ENCODE results near the gene SMAD7.

SMAD7 gene

DNA sequence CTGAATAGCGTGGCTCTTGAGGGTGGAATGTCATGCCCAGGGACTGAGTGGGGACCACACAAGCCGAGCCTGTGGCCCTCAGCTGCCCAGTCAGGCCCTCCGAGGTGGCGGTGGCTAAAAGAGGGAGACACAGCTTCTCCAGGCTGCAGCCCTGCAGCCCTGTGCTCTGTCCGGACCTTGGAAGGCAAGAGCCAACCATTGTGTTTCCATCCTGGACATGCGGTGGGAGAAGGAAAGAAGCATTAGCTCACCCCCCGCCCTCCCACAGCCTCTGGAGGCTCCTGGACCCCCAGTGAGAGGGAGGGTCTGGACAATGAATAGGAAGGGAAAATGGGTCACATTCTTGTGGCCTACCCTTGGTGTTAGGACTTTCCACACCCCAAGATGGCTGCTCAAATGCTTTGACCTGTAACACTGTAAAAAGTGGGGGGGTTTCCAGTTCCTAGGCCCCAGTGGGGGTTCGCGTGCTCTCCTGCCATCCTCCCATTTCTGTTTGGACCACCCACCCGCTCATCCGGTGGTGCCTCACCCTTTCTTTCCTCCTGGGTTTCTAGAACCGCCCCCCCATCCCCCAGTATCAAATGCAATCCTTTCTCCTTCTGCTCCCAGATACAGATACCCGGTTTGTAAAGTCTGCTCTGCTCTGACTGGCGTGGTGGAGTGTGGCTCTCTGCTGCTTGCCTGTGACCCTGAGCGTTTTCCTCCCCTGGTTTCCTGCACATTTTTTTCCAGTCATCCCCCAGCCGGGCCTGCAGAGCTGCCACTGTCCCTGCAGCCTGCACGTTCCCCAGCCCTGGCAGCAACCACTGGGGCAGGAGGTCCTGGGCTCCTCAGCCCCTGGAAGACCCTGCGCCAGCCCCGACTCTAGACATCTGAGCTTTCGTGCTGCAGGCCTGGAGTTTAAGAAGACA is 36.3 kb upstream of the SMAD7 start:
- no peak for DNase-seq

- no peak for DNase-seq
Measured at GRCh38 chr18:48985161-48985560, 34.4 kb upstream of the SMAD7 start.

DNA sequence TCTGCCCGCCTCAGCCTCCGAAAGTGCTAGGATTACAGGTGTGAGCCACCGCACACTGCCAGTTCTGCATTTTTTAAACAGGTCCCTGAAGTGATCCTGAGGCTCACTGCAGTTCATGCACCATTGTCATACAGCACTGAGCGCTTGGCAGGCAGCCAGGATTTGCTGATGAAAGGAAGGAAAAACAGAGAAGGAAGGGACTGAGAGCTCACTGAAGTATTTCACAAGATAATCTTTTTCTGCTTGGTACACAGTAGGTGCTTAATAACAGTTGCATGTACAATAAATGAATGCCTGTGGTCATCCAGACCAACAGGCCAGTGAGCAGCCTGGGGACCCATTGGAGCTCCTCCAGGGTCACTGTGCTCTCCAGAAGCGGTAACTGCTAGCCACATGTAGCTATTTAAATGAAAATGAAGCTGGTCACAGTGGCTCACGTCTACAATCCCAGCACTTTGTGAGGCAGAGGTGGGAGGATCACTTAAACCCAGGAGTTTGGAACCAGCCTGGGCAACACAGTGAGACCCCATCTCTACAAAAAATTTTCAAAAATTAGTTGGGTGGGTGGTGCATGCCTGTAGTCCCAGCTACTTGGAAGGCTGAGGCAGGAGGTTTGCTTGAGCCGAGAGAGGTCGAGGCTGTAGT is 33.1 kb upstream of the SMAD7 start:
- DNase-seq = peak; percentile 8

GRCh38 chr18:48982266-48982665 is 31.5 kb upstream of the SMAD7 start:
- DNase-seq = no peak

GRCh38 chr18:48979944-48980890 is 29.5 kb upstream of the SMAD7 start:
- DNase-seq = no peak

- DNase-seq = no peak
Measured at GRCh38 chr18:48977914-48978313, 27.1 kb upstream of the SMAD7 start.

GRCh38 chr18:48975817-48976649 is 25.3 kb upstream of the SMAD7 start:
- peak; percentile 80 for DNase-seq

GRCh38 chr18:48975120-48975816 is 24.5 kb upstream of the SMAD7 start:
- no peak for DNase-seq

GRCh38 chr18:48974304-48975119 is 23.7 kb upstream of the SMAD7 start:
- DNase-seq = no peak

DNA sequence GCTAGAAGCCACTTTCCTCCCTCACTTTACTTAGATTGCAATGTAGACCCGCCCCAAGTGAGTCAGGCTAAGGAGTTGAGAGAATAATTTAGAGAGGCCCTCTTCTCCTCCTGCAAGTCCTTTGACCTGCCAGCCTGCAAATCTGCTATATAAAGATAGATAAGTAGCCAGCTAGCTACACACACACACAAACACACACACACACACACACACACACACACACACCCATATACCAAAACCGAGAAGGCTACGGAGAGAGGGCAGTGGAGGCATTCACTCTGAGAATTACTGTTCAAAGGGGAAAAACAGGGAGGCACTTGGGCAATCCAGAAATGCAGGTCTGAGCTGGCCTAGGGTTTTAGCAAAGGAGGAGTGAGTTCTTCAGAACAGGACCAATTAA is 23.0 kb upstream of the SMAD7 start:
- no peak for DNase-seq

DNA sequence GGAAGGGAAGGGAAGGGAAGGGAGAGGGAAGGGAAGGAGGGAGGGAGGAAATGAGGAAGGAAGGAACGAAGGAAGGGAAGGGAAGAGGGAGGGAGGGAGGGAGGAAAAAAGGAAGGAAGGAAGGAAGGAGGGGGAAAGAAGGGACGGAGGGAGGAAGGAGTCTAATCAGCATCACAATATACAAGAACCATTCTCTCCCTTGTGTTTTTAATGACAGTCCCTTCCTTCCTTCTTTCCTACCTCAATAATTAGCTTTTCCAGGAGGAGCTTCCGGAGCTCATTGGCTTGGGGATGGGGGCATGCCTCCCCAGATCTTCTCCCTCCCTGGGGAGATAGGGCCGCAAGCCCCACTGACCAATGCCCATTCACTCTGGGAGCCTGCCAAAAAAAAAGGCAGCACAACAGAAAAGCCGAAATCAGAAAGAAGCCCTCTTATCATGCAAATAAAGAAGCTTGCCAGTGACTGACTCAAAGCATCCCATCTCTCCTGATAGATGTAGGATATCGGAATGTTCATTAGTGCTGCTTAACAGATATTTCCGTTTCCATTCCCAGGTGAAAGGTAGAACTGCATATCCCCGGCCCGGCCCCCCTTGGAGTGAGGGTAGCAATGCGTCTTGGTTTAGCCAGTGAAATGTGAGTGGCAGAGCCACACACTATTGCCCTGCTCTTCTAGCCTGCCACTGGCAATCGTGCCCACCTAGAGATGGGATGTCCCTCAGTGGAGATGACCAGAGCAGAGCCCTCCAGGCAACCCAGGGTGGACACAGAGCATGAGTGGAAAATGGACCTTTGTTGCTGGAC is 17.8 kb upstream of the SMAD7 start:
- DNase-seq = no peak

DNA sequence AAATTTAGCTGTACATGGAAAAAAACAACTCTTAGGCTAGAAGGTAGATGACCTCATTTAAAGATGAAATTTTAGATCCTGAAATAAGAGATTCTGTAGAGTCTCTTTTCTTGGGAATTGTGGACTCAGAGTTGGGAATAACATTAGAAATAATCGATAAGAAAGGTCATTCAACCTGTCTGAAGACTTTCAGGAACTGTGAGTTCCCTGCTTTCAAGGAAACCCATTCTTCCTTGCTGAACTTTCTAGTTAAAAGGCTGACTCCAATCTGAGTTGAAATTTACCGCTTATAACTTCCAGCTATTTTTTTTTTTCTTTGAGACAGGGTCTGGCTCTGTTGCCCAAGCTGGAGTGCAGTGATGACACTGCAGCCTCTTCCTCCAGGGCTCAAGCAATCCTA is 16.8 kb upstream of the SMAD7 start:
- no peak for DNase-seq

- no peak for DNase-seq
Measured at GRCh38 chr18:48966523-48966922, 15.8 kb upstream of the SMAD7 start.

DNA sequence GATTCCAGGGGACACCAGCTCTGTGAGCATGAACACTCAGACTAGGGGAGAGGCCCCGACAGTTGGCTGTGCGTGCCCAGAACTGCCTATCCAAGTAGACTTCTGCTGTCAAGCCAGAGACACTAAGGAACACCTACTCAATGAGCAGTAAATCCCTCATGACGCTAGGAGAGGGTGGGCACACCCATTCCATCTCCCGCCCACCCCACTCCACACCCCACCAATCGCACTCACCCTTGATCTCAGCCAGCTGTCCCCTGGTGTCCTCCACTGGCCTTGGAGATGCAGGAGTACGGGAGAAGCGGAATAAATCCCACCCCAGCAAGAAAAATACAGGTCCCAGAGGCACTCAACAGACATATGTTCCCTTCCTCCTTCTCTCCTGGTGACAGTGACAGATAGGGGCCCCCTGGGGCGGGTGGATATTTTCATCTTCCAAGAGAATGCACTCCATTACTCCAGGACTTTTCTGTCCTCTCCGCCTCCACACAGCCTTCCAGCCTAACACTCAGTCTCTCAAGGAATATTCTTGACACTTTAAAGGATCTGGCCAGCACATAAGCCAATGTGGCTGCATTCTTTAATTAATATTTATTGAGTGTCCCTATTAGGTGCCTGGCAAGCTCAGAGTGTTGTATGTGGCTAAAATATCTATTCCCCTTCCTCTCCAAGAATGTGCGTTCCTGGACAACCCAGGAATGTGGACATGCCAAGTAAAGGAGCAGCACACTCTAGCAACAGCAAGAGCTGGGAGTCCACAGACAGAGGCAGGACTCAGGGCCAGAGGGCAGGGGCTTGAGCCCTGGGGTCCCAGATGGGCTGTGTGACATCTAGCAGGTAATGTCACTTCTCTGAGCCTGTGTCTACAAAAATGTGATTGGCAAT is 13.1 kb upstream of the SMAD7 start:
- DNase-seq = no peak

- no peak for DNase-seq
Measured at GRCh38 chr18:48962994-48963561, 12.3 kb upstream of the SMAD7 start.

GRCh38 chr18:48962252-48962993 is 11.7 kb upstream of the SMAD7 start:
- DNase-seq = no peak

GRCh38 chr18:48961547-48961946 is 10.8 kb upstream of the SMAD7 start:
- no peak for DNase-seq
